ENCODE data around the gene WDR55. TPM values are rescaled to one million over a fixed set of nuclear protein-coding genes. Genes with fewer than 3 reads are reported as not detected.
A peak's percentile ranks its signal among the peaks of the same experiment; 100 is the strongest.

Gene WDR55
- total RNA-seq, 1 donor from 2014 or later = 28.8 TPM

- Mint-ChIP-seq H3K27me3 (ENCODE audit: low read depth, unreplicated experiment) (no peaks in the 10 kb centered on the region), H3K4me1 (ENCODE audit: low read depth, unreplicated experiment) (peaks cover 6% of the 10 kb centered on the region), H3K9me3 (ENCODE audit: unreplicated experiment) (no peaks in the 10 kb centered on the region), H3K4me3 (ENCODE audit: unreplicated experiment) (peak within 1 kb of the TSS; percentile 88), H3K36me3 (ENCODE audit: low read depth, unreplicated experiment) (peaks cover 11% of the 10 kb centered on the region), H3K27ac (ENCODE audit: unreplicated experiment) (peak within 1 kb of the TSS; percentile 71)
- Histone ChIP-seq H3K9ac (ENCODE audit: low read length) (peak within 1 kb of the TSS; percentile 78), H2AFZ (ENCODE audit: low read depth, low read length) (peak within 1 kb of the TSS; percentile 85), H3K4me2 (ENCODE audit: low read length) (peak within 1 kb of the TSS; percentile 95), H3K79me2 (ENCODE audit: insufficient read depth, low read length) (peaks cover 10% of the 10 kb centered on the region), H4K20me1 (ENCODE audit: insufficient read depth, low read length) (peaks cover 6% of the 10 kb centered on the region), H3K36me3 (ENCODE audit: insufficient read depth, low read length) (peaks cover 4% of the 10 kb centered on the region), H3K4me1 (ENCODE audit: insufficient read depth, low read length) (peaks cover 8% of the 10 kb centered on the region), H3K4me3 (ENCODE audit: insufficient read depth, low read depth, low read length) (peak within 1 kb of the TSS; percentile 68), H3K9me3 (ENCODE audit: insufficient read depth, low read depth, low read length) (no peaks in the 10 kb centered on the region), H3K27me3 (ENCODE audit: insufficient read depth, low read length) (no peaks in the 10 kb centered on the region), H3K27ac (ENCODE audit: low read depth, low read length) (peak within 1 kb of the TSS; percentile 44)
- DNase-seq (ENCODE audit: low read depth) (peak; percentile 79), FAIRE-seq (no peak)
- TF ChIP-seq CTCF (IDR thresholded peaks at IDR 0.05; ENCODE audit: insufficient read depth, low read depth, low read length) (peak; percentile 34), EZH2 (IDR thresholded peaks at IDR 0.05; ENCODE audit: insufficient read depth, low read length) (no peak)
Measured at GRCh38 chr5:140639148-140639981, 25.3 kb upstream of the WDR55 start, which contains the start of gene TMCO6. Gene TMCO6, plus strand, starts transcription at chr5:140639451. Its CDS starts 77 bp downstream, at chr5:140639528.

- Histone ChIP-seq H3K36me3 (ENCODE audit: insufficient read depth, low read length) (peaks cover 6% of the 10 kb centered on the region), H3K27ac (ENCODE audit: low read depth, low read length) (no peak overlapping the region), H3K27me3 (ENCODE audit: insufficient read depth, low read length) (no peaks in the 10 kb centered on the region), H3K4me2 (ENCODE audit: low read length) (no peak overlapping the region), H2AFZ (ENCODE audit: low read depth, low read length) (no peak overlapping the region), H3K9me3 (ENCODE audit: insufficient read depth, low read depth, low read length) (no peaks in the 10 kb centered on the region), H4K20me1 (ENCODE audit: insufficient read depth, low read length) (peaks cover 6% of the 10 kb centered on the region), H3K9ac (ENCODE audit: low read length) (no peak overlapping the region), H3K4me3 (ENCODE audit: insufficient read depth, low read depth, low read length) (no peak overlapping the region), H3K4me1 (ENCODE audit: insufficient read depth, low read length) (peaks cover 12% of the 10 kb centered on the region), H3K79me2 (ENCODE audit: insufficient read depth, low read length) (peaks cover 32% of the 10 kb centered on the region)
- FAIRE-seq (no peak), DNase-seq (ENCODE audit: low read depth) (no peak)
- TF ChIP-seq EZH2 (IDR thresholded peaks at IDR 0.05; ENCODE audit: insufficient read depth, low read length) = no peak
- TF ChIP-seq CTCF (IDR thresholded peaks at IDR 0.05; ENCODE audit: insufficient read depth, low read depth, low read length) = no peak
- Mint-ChIP-seq H3K36me3 (ENCODE audit: low read depth, unreplicated experiment) (peaks cover 11% of the 10 kb centered on the region), H3K27me3 (ENCODE audit: low read depth, unreplicated experiment) (no peaks in the 10 kb centered on the region), H3K4me3 (ENCODE audit: unreplicated experiment) (no peak overlapping the region), H3K4me1 (ENCODE audit: low read depth, unreplicated experiment) (peaks cover 9% of the 10 kb centered on the region), H3K27ac (ENCODE audit: unreplicated experiment) (no peak overlapping the region), H3K9me3 (ENCODE audit: unreplicated experiment) (no peaks in the 10 kb centered on the region)
Measured at GRCh38 chr5:140641716-140642115, 23.0 kb upstream of the WDR55 start.

- Mint-ChIP-seq H3K27ac (ENCODE audit: unreplicated experiment) (no peak overlapping the region), H3K9me3 (ENCODE audit: unreplicated experiment) (no peaks in the 10 kb centered on the region), H3K4me3 (ENCODE audit: unreplicated experiment) (no peak overlapping the region), H3K4me1 (ENCODE audit: low read depth, unreplicated experiment) (peaks cover 9% of the 10 kb centered on the region), H3K27me3 (ENCODE audit: low read depth, unreplicated experiment) (no peaks in the 10 kb centered on the region), H3K36me3 (ENCODE audit: low read depth, unreplicated experiment) (peaks cover 11% of the 10 kb centered on the region)
- Histone ChIP-seq H3K9me3 (ENCODE audit: insufficient read depth, low read depth, low read length) (no peaks in the 10 kb centered on the region), H3K27ac (ENCODE audit: low read depth, low read length) (no peak overlapping the region), H3K4me1 (ENCODE audit: insufficient read depth, low read length) (peaks cover 14% of the 10 kb centered on the region), H3K4me2 (ENCODE audit: low read length) (no peak overlapping the region), H3K27me3 (ENCODE audit: insufficient read depth, low read length) (no peaks in the 10 kb centered on the region), H4K20me1 (ENCODE audit: insufficient read depth, low read length) (peaks cover 6% of the 10 kb centered on the region), H3K79me2 (ENCODE audit: insufficient read depth, low read length) (peaks cover 41% of the 10 kb centered on the region), H3K4me3 (ENCODE audit: insufficient read depth, low read depth, low read length) (no peak overlapping the region), H3K36me3 (ENCODE audit: insufficient read depth, low read length) (peaks cover 6% of the 10 kb centered on the region), H2AFZ (ENCODE audit: low read depth, low read length) (no peak overlapping the region), H3K9ac (ENCODE audit: low read length) (no peak overlapping the region)
- TF ChIP-seq EZH2 (IDR thresholded peaks at IDR 0.05; ENCODE audit: insufficient read depth, low read length) = no peak
- TF ChIP-seq CTCF (IDR thresholded peaks at IDR 0.05; ENCODE audit: insufficient read depth, low read depth, low read length) = no peak
- DNase-seq (ENCODE audit: low read depth) (peak; percentile 81), FAIRE-seq (no peak)
Measured at GRCh38 chr5:140642718-140643117, 22.0 kb upstream of the WDR55 start.

All from astrocyte (in vitro differentiated cells and primary cell).